GM12801 (cell line): Measurements from ENCODE around the gene CCBE1.

ENCODE experiments used
- TF ChIP-seq, protein P1 (sequence below): IDR thresholded peaks from one replicate; pipeline ENCODE4 v1.5.1; 2011; ENCODE audit warnings: control low read depth; ENCODE audit not compliant: insufficient read length; ENCODE audit errors: extremely low read depth

CCBE1 gene

DNA sequence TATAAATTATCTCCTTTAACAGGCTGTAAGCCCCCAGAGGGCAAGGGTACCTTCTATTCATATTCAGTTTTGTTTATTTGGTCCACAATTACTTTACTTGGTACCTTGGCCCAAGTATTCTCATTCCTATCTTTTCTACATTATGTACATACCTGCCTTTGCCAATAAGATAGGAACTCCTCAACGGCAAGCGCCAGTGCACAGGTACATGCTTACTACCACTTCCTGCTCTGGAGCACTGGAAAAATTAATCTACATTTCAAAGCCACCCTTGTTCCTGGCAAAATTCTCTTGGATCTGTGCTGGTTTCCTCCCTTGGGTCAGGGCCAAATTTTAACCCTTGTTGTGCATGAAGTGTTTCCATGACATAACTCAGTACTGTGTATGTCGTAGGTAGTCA is 303.8 kb downstream of the CCBE1 start:
- TF ChIP-seq, protein P1, sequence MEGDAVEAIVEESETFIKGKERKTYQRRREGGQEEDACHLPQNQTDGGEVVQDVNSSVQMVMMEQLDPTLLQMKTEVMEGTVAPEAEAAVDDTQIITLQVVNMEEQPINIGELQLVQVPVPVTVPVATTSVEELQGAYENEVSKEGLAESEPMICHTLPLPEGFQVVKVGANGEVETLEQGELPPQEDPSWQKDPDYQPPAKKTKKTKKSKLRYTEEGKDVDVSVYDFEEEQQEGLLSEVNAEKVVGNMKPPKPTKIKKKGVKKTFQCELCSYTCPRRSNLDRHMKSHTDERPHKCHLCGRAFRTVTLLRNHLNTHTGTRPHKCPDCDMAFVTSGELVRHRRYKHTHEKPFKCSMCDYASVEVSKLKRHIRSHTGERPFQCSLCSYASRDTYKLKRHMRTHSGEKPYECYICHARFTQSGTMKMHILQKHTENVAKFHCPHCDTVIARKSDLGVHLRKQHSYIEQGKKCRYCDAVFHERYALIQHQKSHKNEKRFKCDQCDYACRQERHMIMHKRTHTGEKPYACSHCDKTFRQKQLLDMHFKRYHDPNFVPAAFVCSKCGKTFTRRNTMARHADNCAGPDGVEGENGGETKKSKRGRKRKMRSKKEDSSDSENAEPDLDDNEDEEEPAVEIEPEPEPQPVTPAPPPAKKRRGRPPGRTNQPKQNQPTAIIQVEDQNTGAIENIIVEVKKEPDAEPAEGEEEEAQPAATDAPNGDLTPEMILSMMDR: no peak

DNA sequence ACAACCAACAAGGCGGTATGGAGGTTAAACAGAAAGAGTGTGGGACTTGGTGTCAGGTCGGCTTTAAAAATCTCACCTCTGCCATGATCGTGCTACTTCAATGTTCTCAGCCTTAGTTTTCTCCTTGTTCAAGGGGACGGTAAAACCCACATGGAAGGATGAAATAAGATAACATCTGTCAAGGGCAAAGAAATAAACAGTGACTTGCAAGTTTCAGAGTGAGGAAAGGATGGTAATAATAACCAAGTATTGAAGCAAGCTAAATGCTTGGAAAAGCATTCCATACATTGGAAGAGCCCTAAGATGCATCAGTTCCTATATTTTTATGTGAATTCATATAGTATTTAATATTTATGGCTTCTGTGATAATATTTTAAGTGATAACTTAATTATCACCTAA is 308.4 kb downstream of the CCBE1 start:
- TF ChIP-seq, protein P1: no peak

DNA sequence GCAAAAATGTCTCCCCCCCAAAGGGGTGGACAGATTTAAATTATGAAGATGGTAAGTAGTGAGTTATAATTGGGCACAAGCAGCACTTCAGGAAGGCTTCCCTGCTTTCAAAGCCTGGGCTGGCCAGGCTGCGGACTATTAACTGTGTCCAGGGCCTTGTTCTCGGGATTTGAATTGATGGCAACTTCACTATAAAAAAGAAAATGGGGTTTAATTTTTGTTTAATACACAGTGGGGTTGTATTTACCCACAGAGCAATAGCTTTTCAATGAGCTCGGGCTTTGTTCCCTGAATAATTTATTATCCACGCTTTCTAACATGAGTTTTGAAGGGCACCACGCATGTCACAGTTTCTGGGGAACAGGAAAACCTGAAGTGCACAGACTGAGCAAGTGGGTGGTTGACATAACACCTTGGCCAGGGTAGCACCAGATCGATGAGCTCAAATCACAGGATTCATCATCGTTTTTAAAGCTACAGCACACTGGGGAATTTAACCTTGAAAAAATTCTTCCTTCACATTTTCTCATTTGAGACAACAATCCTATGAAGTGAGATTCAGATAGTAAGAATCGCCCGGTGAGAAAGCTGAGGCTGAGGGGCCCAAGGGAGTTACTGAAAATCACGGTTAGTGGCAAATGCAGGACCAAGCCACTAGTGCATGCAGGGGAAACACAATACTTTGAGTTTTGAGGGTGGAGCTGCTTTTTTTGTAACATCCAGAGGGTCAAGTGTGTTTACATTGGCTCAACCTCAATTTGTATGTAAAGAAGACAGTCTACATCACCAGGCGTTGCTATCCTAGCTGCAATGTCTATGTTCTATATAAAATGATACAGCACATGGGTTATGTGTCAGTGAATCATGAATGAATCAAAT is 309.3 kb downstream of the CCBE1 start:
- TF ChIP-seq, protein P1: no peak

DNA sequence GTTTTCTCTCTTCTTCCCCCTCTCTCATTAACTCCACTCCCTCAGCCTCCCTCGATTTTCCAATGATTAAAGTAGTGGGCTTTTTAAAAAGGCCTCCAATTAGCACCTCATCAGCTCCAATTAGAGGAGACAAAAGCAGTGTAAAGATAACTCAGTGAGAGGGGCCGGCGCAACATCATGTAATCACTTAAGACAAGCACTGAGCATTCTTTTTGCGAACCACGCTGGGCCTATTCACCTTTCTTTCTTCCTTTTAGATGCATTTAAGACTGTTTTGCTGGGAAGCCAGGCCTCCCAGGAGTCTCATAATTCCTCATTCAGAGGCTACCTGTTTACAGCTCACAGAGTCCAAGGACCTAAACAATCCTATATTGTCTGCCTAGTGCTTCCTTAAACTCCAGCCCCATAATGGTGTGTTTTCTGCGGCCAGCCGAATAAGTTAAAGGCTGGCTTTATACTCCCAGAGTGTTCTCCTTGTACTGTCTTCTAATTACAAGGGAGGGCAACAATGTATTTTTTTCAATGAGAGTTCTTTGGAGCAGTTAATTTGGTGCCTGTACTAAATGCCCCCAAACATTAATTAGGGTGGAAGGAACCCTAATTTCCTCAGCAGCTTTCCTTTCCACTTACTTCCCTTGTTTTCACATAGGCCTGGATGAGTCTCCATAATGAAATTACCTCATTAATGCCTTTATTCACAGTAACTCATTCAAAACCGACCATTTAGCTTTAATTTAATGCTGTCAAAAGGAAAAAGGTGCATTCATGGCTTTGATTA is 310.1 kb downstream of the CCBE1 start:
- TF ChIP-seq, protein P1: no peak

DNA sequence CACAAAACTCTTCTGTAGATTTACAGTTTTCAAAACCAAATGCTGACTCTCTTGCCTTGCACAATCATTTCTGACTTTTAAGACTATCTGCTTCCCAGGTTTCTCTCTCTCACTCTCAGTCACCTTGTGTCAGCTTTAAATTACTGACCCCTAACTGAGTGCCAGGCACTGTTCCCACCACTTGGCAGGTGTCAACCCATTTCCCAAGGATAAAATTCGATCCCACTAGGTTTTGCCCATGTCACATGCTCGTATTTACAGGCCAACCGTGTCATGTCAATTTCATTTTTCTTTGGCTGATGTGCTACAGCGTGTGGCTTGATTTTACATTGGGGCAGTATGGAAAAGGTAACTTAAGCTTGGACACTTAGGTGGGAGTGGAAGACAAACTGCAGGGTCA is 312.0 kb downstream of the CCBE1 start:
- TF ChIP-seq, protein P1: no peak

DNA sequence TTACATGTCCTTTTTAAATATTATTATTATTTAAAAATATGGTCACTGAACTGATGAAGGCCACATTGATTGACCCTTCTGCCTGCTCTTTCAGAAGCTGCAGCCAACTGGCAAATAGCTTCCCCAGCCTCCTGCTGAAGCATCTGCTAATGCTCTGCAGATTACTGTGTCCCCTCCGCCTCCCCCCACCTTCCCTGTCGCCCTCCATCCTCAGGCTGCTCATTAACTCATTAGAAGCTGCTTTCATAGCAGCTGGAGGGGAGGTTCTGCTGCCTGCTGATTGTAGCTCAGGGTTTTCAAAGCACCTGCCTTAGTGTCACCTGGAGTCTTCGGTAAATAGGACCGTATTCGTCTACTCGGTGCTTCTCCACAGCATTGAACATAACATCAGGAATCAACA is 313.4 kb downstream of the CCBE1 start:
- TF ChIP-seq, protein P1: no peak

DNA sequence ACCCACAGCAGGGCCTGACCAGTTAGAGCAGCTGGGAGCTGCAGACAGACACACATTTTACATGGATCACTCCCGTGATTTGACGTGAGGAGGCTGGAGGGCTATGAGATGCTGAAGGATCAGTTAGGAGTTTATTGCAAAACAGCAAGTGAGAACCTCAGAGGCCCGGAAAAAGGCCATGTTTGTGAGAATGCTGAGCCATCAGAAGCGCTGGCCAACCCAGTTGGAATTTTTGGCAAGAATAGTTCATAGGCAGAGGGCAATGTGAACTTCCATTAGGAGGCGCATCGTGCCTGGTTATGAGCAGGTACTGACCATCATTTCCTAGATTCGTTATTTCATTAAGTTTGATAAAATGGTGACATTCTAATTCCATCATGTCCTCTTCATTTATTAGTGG is 314.8 kb downstream of the CCBE1 start:
- TF ChIP-seq, protein P1: no peak
